HG03045 (cell line): ENCODE results near the gene SPAG17.

Source experiments
- ATAC-seq: cut with Tn5 transposase; IDR thresholded peaks from one replicate; pipeline ENCODE4 v1.9.1; 2021; ENCODE audit warnings: mild to moderate bottlenecking, moderate library complexity; ENCODE audit not compliant: unreplicated experiment

SPAG17 gene

DNA sequence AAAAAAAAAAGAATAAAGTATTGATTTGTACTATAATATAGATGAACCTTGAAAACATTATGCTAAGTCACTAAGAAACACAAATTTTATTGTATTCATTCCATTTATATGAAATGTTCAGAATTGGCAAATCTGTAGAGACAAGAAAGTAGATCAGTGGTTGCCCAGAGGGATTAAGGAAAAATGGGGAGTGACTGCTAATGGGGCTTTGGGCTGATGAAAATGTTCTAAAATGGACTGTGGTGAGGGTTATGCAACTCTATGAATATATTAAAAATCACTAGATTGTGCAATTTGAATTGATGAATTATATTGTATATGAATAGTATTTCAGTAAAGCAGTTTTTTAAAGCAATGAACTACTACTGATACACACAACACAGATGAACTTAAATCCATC is 265.7 kb downstream of the SPAG17 start:
- no peak for ATAC-seq

DNA sequence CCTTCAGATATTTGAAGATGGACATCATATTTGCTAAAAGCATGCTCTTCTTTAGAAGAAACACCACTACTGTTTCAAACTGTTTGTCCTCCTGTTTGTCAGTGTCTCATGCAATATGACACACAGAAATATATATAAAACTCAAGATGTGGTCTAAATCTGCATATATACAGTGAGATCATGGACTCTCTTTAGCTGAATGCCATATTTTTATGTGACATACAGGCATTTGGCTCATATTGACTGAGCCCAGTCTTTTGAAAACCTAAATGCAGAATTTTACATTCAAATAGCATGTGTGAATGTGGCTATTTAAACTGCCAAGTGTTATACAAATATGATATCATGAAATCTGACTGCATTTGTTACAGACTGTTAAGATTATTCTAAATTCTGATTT is 274.0 kb downstream of the SPAG17 start:
- no peak for ATAC-seq

GRCh38 chr1:117905019-117905418 is 280.0 kb downstream of the SPAG17 start:
- ATAC-seq = no peak

- ATAC-seq = no peak
Observed at GRCh38 chr1:117904485-117904884, 280.5 kb downstream of the SPAG17 start.
